SU-DHL-6 (cell line): ENCODE data around the gene DST.

Source experiments
- H2AFZ ChIP-seq: fragments of 200-600 bp; sonication (generic); 2 replicates; pipeline ENCODE4 v1.6.1; 2014; ENCODE audit warnings: low read depth, mild to moderate bottlenecking, moderate library complexity, mixed read lengths, antibody characterized with exemption, low read length; ENCODE audit not compliant: severe bottlenecking
- H3F3A ChIP-seq: fragments of 200-600 bp; shearing (Covaris generic); 2 replicates; pipeline ENCODE4 v1.6.0; 2016; ENCODE audit warnings: antibody characterized with exemption, mild to moderate bottlenecking; ENCODE audit not compliant: insufficient read depth
- H3K27ac ChIP-seq: fragments of 200-600 bp; sonication (generic); 2 replicates; pipeline ENCODE4 v1.5.1; 2016; ENCODE audit warnings: low read depth, mild to moderate bottlenecking, low read length, moderate library complexity, mixed read lengths
- H3K27me3 ChIP-seq: fragments of 200-600 bp; sonication (generic), shearing (Covaris generic); 2 replicates; pipeline ENCODE4 v1.6.0; 2014; ENCODE audit warnings: mild to moderate bottlenecking, low read length
- H3K36me3 ChIP-seq: fragments of 200-600 bp; sonication (generic); 2 replicates; pipeline ENCODE4 v1.6.1; 2014; ENCODE audit warnings: mild to moderate bottlenecking, low read length, mixed read lengths
- H3K4me2 ChIP-seq: fragments of 300-600, 200-600 bp; shearing (Covaris generic), sonication (generic); 2 replicates; pipeline ENCODE4 v1.6.0; 2014; ENCODE audit warnings: low read length, low read depth, mild to moderate bottlenecking; ENCODE audit not compliant: poor library complexity, severe bottlenecking
- H3K4me3 ChIP-seq: fragments of 200-600 bp; sonication (generic); 2 replicates; pipeline ENCODE4 v1.5.1; 2014; ENCODE audit warnings: antibody characterized with exemption, low read length, mild to moderate bottlenecking, mixed read lengths; ENCODE audit not compliant: insufficient read depth, poor library complexity, severe bottlenecking
- H3K79me2 ChIP-seq: fragments of 200-600 bp; sonication (generic); 2 replicates; pipeline ENCODE4 v1.6.1; 2014; ENCODE audit warnings: mild to moderate bottlenecking, low read length, moderate library complexity; ENCODE audit not compliant: insufficient read depth
- H3K9ac ChIP-seq: fragments of 200-600 bp; sonication (generic); 2 replicates; pipeline ENCODE4 v1.7.0; 2014; ENCODE audit warnings: mild to moderate bottlenecking, low read length
- H3K9me2 ChIP-seq: fragments of 200-600 bp; sonication (generic); replicated peaks from 2 replicates; pipeline ENCODE4 v1.6.1; 2014; ENCODE audit warnings: low read length; ENCODE audit not compliant: insufficient read depth
- H3K9me3 ChIP-seq: fragments of 200-600 bp; sonication (generic); 2 replicates; pipeline ENCODE4 v1.6.1; 2014; ENCODE audit warnings: low read length, mixed read lengths; ENCODE audit not compliant: insufficient read depth
- H4K20me1 ChIP-seq: fragments of 200-600 bp; sonication (generic); 2 replicates; pipeline ENCODE4 v1.6.1; 2014; ENCODE audit warnings: low read depth, mild to moderate bottlenecking, antibody characterized with exemption, low read length, moderate library complexity, mixed read lengths
- CTCF ChIP-seq: fragments of 200-600 bp; sonication (generic); IDR thresholded peaks from one replicate; pipeline ENCODE4 v1.5.1; 2017; ENCODE audit warnings: antibody characterized with exemption, mild to moderate bottlenecking, low read length, moderate library complexity; ENCODE audit not compliant: insufficient read depth, poor library complexity, severe bottlenecking
- EZH2phosphoT487 ChIP-seq: fragments of 200-600 bp; sonication (generic), shearing (Covaris generic); conservative IDR thresholded peaks from 2 replicates; pipeline ENCODE4 v1.6.1; 2018; ENCODE audit warnings: mild to moderate bottlenecking, antibody characterized with exemption, low read length, moderate library complexity, mixed read lengths

Gene DST

GRCh38 chr6:56509031-56509430, 133.7 kb downstream of the DST start:
- Histone ChIP-seq H3K36me3 (no peaks in the 10 kb centered on the region), H3K27ac (no peak overlapping the region), H3K9me2 (no peaks in the 10 kb centered on the region), H3K4me2 (no peak overlapping the region), H4K20me1 (no peaks in the 10 kb centered on the region), H3K9ac (no peak overlapping the region), H3F3A (no peaks in the 10 kb centered on the region), H3K27me3 (no peaks in the 10 kb centered on the region), H2AFZ (no peak overlapping the region), H3K4me3 (no peak overlapping the region), H3K79me2 (no peaks in the 10 kb centered on the region), H3K9me3 (no peaks in the 10 kb centered on the region)
- no peak for TF ChIP-seq EZH2phosphoT487
- TF ChIP-seq CTCF: no peak

- Histone ChIP-seq H3K9ac (no peak overlapping the region), H3K27me3 (no peaks in the 10 kb centered on the region), H3K4me2 (no peak overlapping the region), H3K79me2 (no peaks in the 10 kb centered on the region), H3K4me3 (no peak overlapping the region), H3K27ac (no peak overlapping the region), H4K20me1 (no peaks in the 10 kb centered on the region), H3K36me3 (no peaks in the 10 kb centered on the region), H3F3A (no peaks in the 10 kb centered on the region), H3K9me2 (no peaks in the 10 kb centered on the region), H2AFZ (no peak overlapping the region), H3K9me3 (no peaks in the 10 kb centered on the region)
- no peak for TF ChIP-seq EZH2phosphoT487
- no peak for TF ChIP-seq CTCF
Observed at GRCh38 chr6:56507517-56507916, 135.2 kb downstream of the DST start.

- Histone ChIP-seq H3K9me2 (no peaks in the 10 kb centered on the region), H3K9me3 (no peaks in the 10 kb centered on the region), H3K27ac (no peak overlapping the region), H3K9ac (no peak overlapping the region), H3K36me3 (no peaks in the 10 kb centered on the region), H3K4me3 (no peak overlapping the region), H3F3A (no peaks in the 10 kb centered on the region), H3K27me3 (no peaks in the 10 kb centered on the region), H2AFZ (no peak overlapping the region), H3K4me2 (no peak overlapping the region), H4K20me1 (no peaks in the 10 kb centered on the region), H3K79me2 (no peaks in the 10 kb centered on the region)
- TF ChIP-seq CTCF (no peak), EZH2phosphoT487 (no peak)
Observed at GRCh38 chr6:56505512-56506260, 137.0 kb downstream of the DST start.
